Activated CD8-positive, alpha-beta memory T cell treated with anti-CD3 and anti-CD28 coated beads for 1 hour (primary cell): ENCODE results near the gene MDM4.
"Not testable (repeated sequence)": the region's sequence is repeated elsewhere in the genome, so short reads cannot be mapped to it uniquely, and the experiment has no call there.

Experiments
- DNase-seq, 2 donors: peaks; one replicate each; pipeline ENCODE4 v3.0.0-alpha.2; 2020; ENCODE audit warnings: low read depth in 1 of 2; ENCODE audit errors: extremely low read depth in 1 of 2

The MDM4 gene

GRCh38 chr1:204560002-204560401 is 43.8 kb downstream of the MDM4 start:
- DNase-seq: not testable (repeated sequence)

GRCh38 chr1:204560590-204561150 is 44.5 kb downstream of the MDM4 start:
- DNase-seq: no peak

- no peak for DNase-seq
Observed at GRCh38 chr1:204562075-204562990, 46.1 kb downstream of the MDM4 start.

- DNase-seq: no peak
Observed at GRCh38 chr1:204563307-204563706, 47.1 kb downstream of the MDM4 start.

- DNase-seq: no peak
Observed at GRCh38 chr1:204563780-204564179, 47.6 kb downstream of the MDM4 start.

GRCh38 chr1:204564835-204565234 is 48.6 kb downstream of the MDM4 start:
- no peak for DNase-seq

GRCh38 chr1:204565617-204566582 is 49.7 kb downstream of the MDM4 start:
- peak; percentile 10 to 24 for DNase-seq

GRCh38 chr1:204566583-204566955 is 50.4 kb downstream of the MDM4 start:
- no peak for DNase-seq

- DNase-seq: no peak
Observed at GRCh38 chr1:204567071-204567470, 50.9 kb downstream of the MDM4 start.

- DNase-seq: no peak
Observed at GRCh38 chr1:204568576-204569315, 52.5 kb downstream of the MDM4 start.

GRCh38 chr1:204569478-204569877 is 53.3 kb downstream of the MDM4 start:
- no peak for DNase-seq

- DNase-seq: not testable (repeated sequence)
Observed at GRCh38 chr1:204570021-204570420, 53.8 kb downstream of the MDM4 start.

- no peak for DNase-seq
Observed at GRCh38 chr1:204571128-204571527, 54.9 kb downstream of the MDM4 start.

GRCh38 chr1:204571631-204572030 is 55.4 kb downstream of the MDM4 start:
- DNase-seq: no peak

- DNase-seq: no peak
Observed at GRCh38 chr1:204572923-204573922, 57.0 kb downstream of the MDM4 start.

GRCh38 chr1:204574016-204574864 is 58.0 kb downstream of the MDM4 start:
- no peak for DNase-seq

GRCh38 chr1:204574865-204575163 is 58.6 kb downstream of the MDM4 start:
- DNase-seq: no peak
